RPMI8226 (cell line): ENCODE data around the gene ARL15.

Experiments
- DNase-seq: peaks from one replicate; pipeline ENCODE4 v3.0.0-alpha.2; 2015

ARL15 gene

GRCh38 chr5:53971131-53971530, 339.2 kb downstream of the ARL15 start:
- DNase-seq = no peak

GRCh38 chr5:53970475-53970874, 339.9 kb downstream of the ARL15 start:
- DNase-seq = no peak

- no peak for DNase-seq
These were observed 341.1 kb downstream of the ARL15 start for GRCh38 chr5:53969176-53969730.

- DNase-seq = no peak
These were observed 344.9 kb downstream of the ARL15 start for GRCh38 chr5:53965459-53965858.

GRCh38 chr5:53963958-53964357, 346.4 kb downstream of the ARL15 start:
- DNase-seq = no peak

GRCh38 chr5:53962306-53962705, 348.1 kb downstream of the ARL15 start:
- no peak for DNase-seq

GRCh38 chr5:53956632-53957031, 353.7 kb downstream of the ARL15 start:
- no peak for DNase-seq

GRCh38 chr5:53956196-53956595, 354.2 kb downstream of the ARL15 start:
- no peak for DNase-seq

- no peak for DNase-seq
These were observed 359.8 kb downstream of the ARL15 start for GRCh38 chr5:53950621-53951020.

- DNase-seq = no peak
These were observed 361.8 kb downstream of the ARL15 start for GRCh38 chr5:53948598-53948997.

- no peak for DNase-seq
These were observed 363.8 kb downstream of the ARL15 start for GRCh38 chr5:53946405-53947100.

- DNase-seq = no peak
These were observed 365.4 kb downstream of the ARL15 start for GRCh38 chr5:53944981-53945380.

GRCh38 chr5:53943938-53944337, 366.4 kb downstream of the ARL15 start:
- no peak for DNase-seq

- DNase-seq = no peak
These were observed 367.6 kb downstream of the ARL15 start for GRCh38 chr5:53942724-53943123.

- no peak for DNase-seq
These were observed 369.5 kb downstream of the ARL15 start for GRCh38 chr5:53940921-53941320.

- DNase-seq = no peak
These were observed 372.9 kb downstream of the ARL15 start for GRCh38 chr5:53937467-53937866.

GRCh38 chr5:53936481-53937352, 373.7 kb downstream of the ARL15 start:
- DNase-seq = no peak

- no peak for DNase-seq
These were observed 376.1 kb downstream of the ARL15 start for GRCh38 chr5:53934151-53934820.

- no peak for DNase-seq
These were observed 378.0 kb downstream of the ARL15 start for GRCh38 chr5:53932351-53932750.

GRCh38 chr5:53930457-53930856, 379.9 kb downstream of the ARL15 start:
- no peak for DNase-seq

GRCh38 chr5:53929570-53929969, 380.8 kb downstream of the ARL15 start:
- DNase-seq = no peak

- DNase-seq = no peak
These were observed 381.2 kb downstream of the ARL15 start for GRCh38 chr5:53929152-53929551.

- no peak for DNase-seq
These were observed 381.7 kb downstream of the ARL15 start for GRCh38 chr5:53928641-53929040.
